GM12892 (cell line): ENCODE data around the gene TSPAN9.
"Not testable (repeated sequence)": the region's sequence is repeated elsewhere in the genome, so short reads cannot be mapped to it uniquely, and the experiment has no call there.

ENCODE experiments used
- DNase-seq: peaks from one replicate; pipeline ENCODE4 v3.0.0; 2011; ENCODE audit not compliant: insufficient read length
- FAIRE-seq: peaks from 2 replicates; lab custom pipeline; 2011; peaks lifted over from hg19 to GRCh38; lab: Jason Lieb, UNC
- POLR2A ChIP-seq: IDR thresholded peaks from 2 replicates; pipeline ENCODE4 v1.6.1; 2011; ENCODE audit warnings: low read depth, low read length, control low read depth
- POLR2AphosphoS5 ChIP-seq: IDR thresholded peaks from 2 replicates; pipeline ENCODE4 v1.6.1; 2011; ENCODE audit warnings: low read depth, low read length, control low read depth
- TAF1 ChIP-seq: IDR thresholded peaks from 2 replicates; pipeline ENCODE4 v1.6.1; 2011; ENCODE audit warnings: low read depth, mild to moderate bottlenecking, control low read depth, low read length, borderline replicate concordance

TSPAN9 gene

DNA sequence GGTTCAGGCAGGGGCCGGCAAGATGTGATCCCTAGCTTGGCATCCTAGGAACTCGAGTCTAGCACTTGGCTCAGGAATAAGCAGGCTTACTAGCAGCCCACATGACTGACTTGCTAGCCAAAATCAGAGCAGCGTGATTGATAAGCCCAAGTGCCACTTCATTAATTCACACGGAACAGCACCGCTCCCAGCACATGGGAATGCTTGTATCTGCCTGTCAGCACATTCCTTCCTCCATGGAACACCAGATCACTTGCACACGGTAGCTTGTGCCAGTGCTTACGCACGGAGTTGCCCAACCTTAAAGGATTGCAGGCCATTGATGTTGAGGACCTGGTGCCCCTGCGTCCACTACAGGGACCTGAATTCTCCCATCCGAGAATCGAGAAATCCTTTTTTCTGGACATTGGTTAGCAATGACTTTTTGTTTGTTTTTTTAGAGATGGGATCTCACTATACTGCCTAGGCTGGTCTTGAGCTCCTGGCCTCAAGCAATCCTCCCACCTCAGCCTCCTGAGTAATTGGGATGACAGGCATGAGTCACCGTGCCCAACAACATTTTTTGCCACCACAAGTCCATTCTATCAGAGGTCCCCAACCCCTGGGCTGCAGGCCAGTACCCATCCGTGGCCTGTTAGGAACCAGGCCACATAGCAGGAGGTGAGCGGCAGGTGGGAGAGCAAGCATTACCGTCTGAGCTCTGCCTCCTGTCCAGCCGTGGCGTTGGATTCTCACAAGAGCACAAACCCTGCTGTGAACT is 30.6 kb upstream of the TSPAN9 start:
- TF ChIP-seq POLR2AphosphoS5, result no peak
- no peak for TF ChIP-seq POLR2A
- TF ChIP-seq TAF1, result no peak
- no peak for FAIRE-seq
- DNase-seq, result no peak

DNA sequence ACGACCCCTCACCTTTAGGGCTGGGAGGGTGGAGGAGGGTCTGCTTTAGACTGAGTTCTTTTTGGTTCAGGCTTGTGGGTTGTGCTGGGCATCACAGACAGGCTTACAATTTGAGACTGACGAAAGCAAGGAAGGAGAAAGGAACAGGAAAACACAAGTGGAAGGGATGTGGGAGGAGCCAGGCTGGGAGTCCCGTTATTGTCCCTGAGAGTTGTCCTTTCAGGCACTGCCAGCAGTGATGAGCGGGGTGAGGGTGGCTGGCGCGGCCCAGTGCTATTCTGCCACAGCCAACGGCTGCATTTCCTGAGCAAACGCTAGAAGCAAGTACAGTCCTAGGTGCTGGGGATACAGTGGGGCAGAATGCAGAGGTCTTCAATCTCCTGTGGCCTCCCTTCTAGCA is 29.2 kb upstream of the TSPAN9 start:
- DNase-seq, result no peak
- FAIRE-seq, result no peak
- no peak for TF ChIP-seq TAF1
- no peak for TF ChIP-seq POLR2A
- no peak for TF ChIP-seq POLR2AphosphoS5

DNA sequence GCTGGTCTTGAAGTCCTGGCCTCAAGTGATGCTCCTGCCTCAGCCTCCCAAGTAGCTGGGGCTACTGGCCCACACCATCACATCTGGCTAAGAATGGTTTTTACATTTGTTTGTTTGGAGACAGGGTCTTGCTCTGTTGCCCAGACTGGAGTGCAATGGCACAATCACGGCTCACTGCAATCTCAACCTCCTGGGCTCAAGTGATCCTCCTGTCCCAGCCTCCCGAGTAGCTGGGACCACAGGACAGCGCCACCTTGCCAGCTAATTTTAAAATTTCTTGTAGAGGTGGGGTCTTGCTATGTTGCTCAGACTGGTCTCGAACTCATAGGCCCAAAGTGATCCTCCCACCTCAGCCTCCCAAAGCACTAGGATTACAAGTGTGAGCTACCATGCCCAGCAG is 28.6 kb upstream of the TSPAN9 start:
- TF ChIP-seq POLR2A, result no peak
- FAIRE-seq, result no peak
- no peak for DNase-seq

DNA sequence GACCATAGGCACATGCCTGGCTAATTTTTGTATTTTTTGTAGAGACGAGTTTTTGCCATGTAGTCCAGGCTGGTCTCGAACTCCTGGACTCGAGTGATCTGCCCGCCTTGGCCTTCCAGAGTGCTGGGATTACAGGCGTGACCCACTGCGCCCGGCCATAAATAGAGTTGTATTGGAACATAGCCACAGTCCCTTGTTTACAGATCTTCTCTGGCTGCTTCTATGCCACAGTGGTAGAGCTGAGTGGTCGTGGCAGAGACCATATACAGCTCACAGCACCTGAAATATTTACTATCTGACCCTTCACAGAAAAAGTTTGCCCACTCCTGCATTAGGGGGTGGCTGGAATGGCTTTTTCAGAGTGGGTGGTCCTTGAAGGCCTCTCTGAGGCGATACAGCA is 28.0 kb upstream of the TSPAN9 start:
- no peak for TF ChIP-seq TAF1
- FAIRE-seq (no peak), DNase-seq (no peak)

DNA sequence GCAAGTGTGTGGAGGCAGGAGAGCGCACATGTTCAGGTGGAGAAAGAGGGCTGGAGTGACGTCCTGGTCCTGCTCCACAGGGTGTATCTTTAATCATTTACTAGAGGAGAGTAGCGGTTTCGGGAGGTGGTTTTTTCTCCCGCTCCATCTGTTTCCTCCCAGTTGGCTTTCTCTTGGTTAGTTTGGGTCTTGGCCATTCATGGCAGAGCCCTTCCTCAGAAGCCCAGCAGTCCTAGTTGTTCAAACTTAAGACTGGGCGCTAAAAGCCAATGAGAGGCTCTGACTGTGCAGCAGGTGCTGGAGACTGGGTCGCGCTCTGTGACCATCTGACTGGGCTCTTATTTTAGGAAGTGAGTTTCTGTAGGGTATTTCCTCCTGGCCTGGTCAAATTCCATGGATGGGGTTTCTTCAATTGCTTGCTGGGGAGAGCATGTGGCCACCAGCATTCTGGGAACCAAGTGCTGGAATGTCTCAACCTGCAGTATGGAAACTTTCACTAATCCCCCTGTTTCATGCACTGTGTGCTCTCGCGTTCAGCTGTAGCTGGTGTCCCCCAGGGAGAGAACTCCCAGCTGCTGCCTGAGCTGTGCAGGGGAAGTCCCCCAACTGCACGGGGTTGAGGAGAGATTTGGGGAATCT is 27.4 kb upstream of the TSPAN9 start:
- DNase-seq (no peak), FAIRE-seq (no peak)

DNA sequence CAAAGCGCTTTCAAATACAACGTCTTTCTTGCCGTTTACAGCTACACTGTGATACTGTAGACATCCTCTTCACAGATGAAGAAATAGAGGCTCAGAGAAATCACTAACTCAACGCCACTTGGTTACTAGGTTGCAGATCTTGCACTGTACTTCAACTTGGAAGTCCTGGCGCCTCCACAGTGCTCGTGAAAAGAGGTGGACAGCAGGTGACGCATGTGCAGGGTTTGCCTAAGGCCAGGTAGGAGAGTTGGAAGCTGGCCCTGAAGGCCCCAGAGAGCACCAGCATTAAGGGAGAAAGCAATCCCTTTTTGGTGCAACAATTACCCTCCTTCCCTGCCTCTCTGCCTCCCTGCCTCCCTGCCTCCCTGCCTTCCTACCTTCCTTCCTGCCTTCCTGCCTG is 22.8 kb upstream of the TSPAN9 start:
- FAIRE-seq (no peak), DNase-seq (no peak)
- no peak for TF ChIP-seq POLR2A
- no peak for TF ChIP-seq TAF1
- TF ChIP-seq POLR2AphosphoS5, result no peak

More for the DNA sequence above, 27.4 kb upstream of the TSPAN9 start:
- TF ChIP-seq POLR2AphosphoS5, result no peak
- TF ChIP-seq POLR2A, result no peak
- no peak for TF ChIP-seq TAF1

DNA sequence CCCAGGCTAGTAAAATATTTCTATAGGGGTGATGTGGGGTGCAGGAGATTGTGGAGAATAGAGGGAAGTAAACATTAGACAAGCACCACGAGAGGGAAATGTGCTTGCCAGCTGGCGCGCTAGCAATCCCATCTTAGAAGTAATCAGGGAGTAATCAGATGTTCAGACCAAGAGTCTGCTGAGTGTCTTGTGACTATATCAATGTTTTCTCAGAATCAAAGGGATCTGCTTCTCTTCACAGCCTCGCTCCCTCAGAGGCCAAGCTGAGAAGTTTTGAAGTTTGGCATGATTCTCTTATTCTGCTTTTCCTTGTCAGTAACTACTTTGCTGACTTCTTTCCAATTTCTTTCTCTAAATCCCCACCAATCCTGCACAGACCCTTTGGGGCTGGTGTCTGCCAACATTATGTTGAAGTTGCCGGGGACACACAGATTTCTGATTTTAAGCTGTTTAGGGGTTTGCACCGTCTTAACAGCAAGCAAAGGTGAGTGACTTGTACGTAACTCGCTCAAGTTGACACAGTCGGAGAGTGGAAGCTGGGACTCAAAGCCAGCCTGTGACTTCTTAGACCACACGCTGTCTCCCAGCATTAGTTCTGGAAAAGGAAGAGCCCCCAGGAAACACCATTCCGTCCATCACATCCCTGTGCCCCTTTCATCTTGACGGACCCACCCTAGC is 22.0 kb upstream of the TSPAN9 start:
- FAIRE-seq (no peak), DNase-seq (no peak)

DNA sequence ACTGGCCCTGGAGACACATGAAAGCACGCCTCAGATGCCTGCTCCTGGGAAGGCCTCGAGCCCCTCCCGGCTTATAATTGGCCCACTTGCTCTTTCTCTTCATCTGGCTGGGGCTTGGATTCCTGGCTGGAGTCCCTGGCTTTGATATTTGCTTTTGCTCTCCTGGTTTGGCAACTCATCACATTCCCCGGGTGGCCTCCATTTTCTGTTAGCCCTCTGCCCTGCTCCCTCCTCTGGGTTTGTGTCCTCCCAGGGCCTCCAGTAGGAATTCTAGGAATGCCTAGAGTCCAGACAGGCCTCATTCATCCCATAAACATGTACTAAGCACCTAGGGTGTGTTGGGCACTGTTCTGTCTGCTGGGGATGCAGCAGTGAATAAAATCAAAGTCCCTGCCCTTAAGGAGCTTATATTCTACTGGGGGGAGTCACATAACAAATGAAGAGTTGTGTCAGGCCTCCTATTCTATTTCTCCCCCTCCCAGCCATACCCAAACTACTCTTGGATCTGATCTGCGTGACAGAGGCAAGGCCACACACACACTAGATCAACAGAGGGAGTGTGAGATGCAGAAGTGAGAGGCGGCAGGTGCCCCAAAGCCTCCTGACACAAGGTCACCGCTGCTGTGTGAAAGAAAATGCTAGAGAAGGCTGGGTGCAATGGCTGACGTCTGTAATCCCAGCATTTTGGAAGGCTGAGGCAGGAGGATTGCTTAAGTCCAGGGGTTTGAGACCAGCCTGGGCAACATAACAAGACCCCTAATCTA is 21.3 kb upstream of the TSPAN9 start:
- FAIRE-seq (no peak), DNase-seq (no peak)
- TF ChIP-seq POLR2A (no peak), TAF1 (no peak), POLR2AphosphoS5 (no peak)

More for the DNA sequence above, 22.0 kb upstream of the TSPAN9 start:
- TF ChIP-seq POLR2AphosphoS5, result no peak
- TF ChIP-seq POLR2A, result no peak
- TF ChIP-seq TAF1, result no peak

DNA sequence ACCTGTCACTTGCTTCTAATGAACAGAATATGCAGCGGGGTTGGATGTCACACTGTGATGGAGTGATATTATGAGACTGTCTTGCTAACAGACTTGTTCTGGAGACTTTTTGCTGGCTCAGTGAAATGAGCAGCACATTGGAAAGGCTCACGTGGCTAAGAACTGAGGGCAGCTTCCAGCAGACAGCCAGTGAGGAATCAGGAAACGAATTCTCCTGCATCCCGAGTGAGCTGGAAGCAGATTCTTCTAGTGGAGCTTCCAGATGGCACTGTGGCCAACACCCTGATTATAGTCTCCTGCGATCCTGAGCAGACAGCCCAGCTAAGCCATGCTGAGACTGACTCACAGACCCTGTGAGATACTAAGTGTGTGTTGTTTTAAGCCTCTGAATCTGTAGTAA is 16.1 kb upstream of the TSPAN9 start:
- no peak for DNase-seq
- TF ChIP-seq TAF1 (no peak), POLR2A (no peak), POLR2AphosphoS5 (no peak)
- no peak for FAIRE-seq

DNA sequence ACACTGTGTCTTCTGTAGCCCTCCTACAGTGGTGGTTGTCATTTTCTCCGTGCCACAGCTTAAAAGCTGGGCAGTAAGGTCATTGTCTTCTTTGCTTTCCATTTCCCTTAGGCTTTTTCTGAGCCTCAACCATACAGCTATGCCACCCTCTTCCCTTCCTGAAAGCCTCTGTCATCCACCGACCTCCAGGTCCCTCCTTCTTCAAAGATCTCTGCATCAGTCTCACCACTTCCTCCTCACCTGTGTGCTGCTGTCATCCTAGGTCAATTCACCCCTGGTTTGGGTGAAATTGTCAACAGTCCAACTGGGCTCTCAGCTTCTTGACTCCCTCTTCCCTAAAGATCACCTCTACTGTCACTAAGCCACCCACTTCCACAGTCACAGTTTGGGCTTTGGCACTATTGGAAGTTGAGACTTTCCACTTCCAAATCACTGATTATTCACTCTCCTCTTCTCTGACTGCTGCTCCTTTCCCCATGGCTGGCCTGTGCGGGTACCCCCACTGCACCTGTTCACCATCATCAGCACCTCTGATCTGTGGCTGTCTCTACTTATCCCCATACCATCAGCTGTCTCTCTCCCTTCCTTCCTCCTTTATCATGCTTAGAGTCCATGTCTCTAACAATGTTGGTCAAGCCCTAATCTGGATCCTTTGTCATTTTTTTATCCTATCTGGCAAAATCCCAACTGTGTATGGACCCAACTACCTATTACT is 15.5 kb upstream of the TSPAN9 start:
- FAIRE-seq, result no peak
- no peak for TF ChIP-seq TAF1
- no peak for DNase-seq

DNA sequence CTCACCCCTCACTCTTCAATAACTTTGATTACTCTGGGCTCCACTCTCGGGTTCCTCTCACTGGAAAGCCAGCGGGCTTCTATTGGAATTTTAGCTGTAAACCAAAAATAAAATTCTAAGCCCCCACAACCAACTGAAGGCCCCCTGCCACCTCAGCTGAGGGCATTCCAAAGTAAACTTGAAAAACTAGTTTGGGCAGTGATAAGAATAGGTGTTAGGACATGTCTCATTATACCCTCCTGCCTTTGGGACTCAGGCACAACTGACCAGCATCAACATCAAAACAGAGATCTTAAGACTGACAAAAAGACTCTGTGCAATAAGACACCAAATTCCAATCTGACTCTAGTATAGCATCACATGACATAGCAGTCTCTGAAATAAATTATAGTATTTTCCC is 11.9 kb upstream of the TSPAN9 start:
- FAIRE-seq (no peak), DNase-seq (no peak)
- TF ChIP-seq POLR2A, result no peak
- no peak for TF ChIP-seq POLR2AphosphoS5

DNA sequence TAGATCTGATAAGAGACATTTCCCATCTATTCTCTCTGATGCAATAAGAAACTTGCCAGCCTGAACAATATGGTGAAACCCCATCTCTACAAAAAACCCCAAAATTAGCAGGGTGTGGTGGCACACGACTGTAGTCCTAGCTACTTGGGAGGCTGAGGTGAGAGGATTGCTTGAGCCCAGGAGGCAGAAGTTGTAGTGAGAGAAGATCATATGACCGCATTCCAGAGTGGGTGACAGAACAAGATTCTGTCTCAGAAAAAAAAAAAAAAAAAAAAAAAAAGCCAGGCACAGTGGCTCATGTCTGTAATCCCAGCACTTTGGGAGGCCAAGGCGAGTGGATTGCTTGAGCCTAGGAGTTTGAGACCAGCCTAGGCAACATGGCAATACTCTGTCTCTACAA is 11.3 kb upstream of the TSPAN9 start:
- DNase-seq, FAIRE-seq: not testable (repeated sequence)
